HG02678 (cell line): Measurements from ENCODE around the gene CCDC106.

ENCODE experiments used
- ATAC-seq: cut with Tn5 transposase; IDR thresholded peaks from one replicate; pipeline ENCODE4 v1.9.1; 2021; ENCODE audit warnings: mild to moderate bottlenecking, moderate library complexity; ENCODE audit not compliant: unreplicated experiment

Gene CCDC106

GRCh38 chr19:55635334-55635717, 12.7 kb upstream of the CCDC106 start:
- ATAC-seq = no peak

GRCh38 chr19:55635856-55636440, 12.1 kb upstream of the CCDC106 start:
- ATAC-seq = no peak

GRCh38 chr19:55636723-55637122, 11.3 kb upstream of the CCDC106 start:
- ATAC-seq = no peak

GRCh38 chr19:55637534-55637933, 10.5 kb upstream of the CCDC106 start:
- no peak for ATAC-seq

- ATAC-seq = no peak
These were observed 9.1 kb upstream of the CCDC106 start for GRCh38 chr19:55638864-55639359.

- no peak for ATAC-seq
These were observed 7.9 kb upstream of the CCDC106 start for GRCh38 chr19:55640043-55640576.

GRCh38 chr19:55640577-55641425, 7.2 kb upstream of the CCDC106 start, which contains the start of gene ZNF580:
Gene ZNF580 (plus strand): TSS chr19:55641002. CDS start chr19:55642509, 1,507 bp downstream.
- no peak for ATAC-seq

- no peak for ATAC-seq
These were observed 6.4 kb upstream of the CCDC106 start for GRCh38 chr19:55641426-55642152.

GRCh38 chr19:55642153-55643002, 5.6 kb upstream of the CCDC106 start:
- no peak for ATAC-seq

GRCh38 chr19:55643003-55643886, 4.8 kb upstream of the CCDC106 start, which contains the start of gene ZNF581:
Gene ZNF581 (plus strand): TSS chr19:55643649. CDS start chr19:55644572, 923 bp downstream.
- ATAC-seq = peak; percentile 34

GRCh38 chr19:55643887-55644176, 4.2 kb upstream of the CCDC106 start:
- no peak for ATAC-seq

- ATAC-seq = no peak
These were observed 3.7 kb upstream of the CCDC106 start for GRCh38 chr19:55644191-55644833.

GRCh38 chr19:55644842-55645511, 3.0 kb upstream of the CCDC106 start:
- ATAC-seq = no peak

GRCh38 chr19:55645512-55645881, 2.5 kb upstream of the CCDC106 start:
- no peak for ATAC-seq

- no peak for ATAC-seq
These were observed 902 bp upstream of the CCDC106 start for GRCh38 chr19:55646889-55647731.

GRCh38 chr19:55648585-55649267, 714 bp downstream of the CCDC106 start:
- no peak for ATAC-seq
